H1 (cell line): ENCODE data around the gene PKMYT1. TPM values are rescaled to one million over a fixed set of nuclear protein-coding genes. Genes with fewer than 3 reads are reported as not detected.

Experiments
- CTCF ChIA-PET: fragments of 300-600 bp; sonication (Branson Sonifier 250); formaldehyde crosslinking; loops from one replicate; lab custom pipeline; 2021; ENCODE audit not compliant: partially characterized antibody; lab: Charles Lee
- POLR2A ChIA-PET: fragments of 300-600 bp; sonication (Branson Sonifier 250); formaldehyde crosslinking; loops from one replicate; lab custom pipeline; 2021; ENCODE audit warnings: inconsistent platforms; ENCODE audit not compliant: partially characterized antibody; lab: Charles Lee
- DNase-seq, 2 experiments: peaks; one replicate each; pipeline versions ENCODE4 v3.0.0 to v3.0.0-alpha.2; 2010 to 2022; ENCODE audit warnings: low spot score in 2 of 2, low read depth in 1 of 2, mixed read lengths in 1 of 2
- FAIRE-seq: peaks from 2 replicates; lab custom pipeline; 2011; peaks lifted over from hg19 to GRCh38; lab: Jason Lieb, UNC
- H2AFZ ChIP-seq: 2 replicates; pipeline ENCODE4 v1.8.1; 2012; ENCODE audit warnings: low read length, inconsistent platforms
- H2AK5ac ChIP-seq: 2 replicates; pipeline ENCODE4 v1.6.1; 2013; ENCODE audit warnings: low read depth, low read length
- H2BK120ac ChIP-seq: replicated peaks from 2 replicates; pipeline ENCODE3; 2013; ENCODE audit warnings: low read depth, low read length, inconsistent platforms
- H2BK12ac ChIP-seq: 2 replicates; pipeline ENCODE4 v1.6.1; 2013; ENCODE audit warnings: low read depth, low read length
- H2BK15ac ChIP-seq: 2 replicates; pipeline ENCODE4 v1.6.1; 2013; ENCODE audit warnings: low read length
- H2BK20ac ChIP-seq: 2 replicates; pipeline ENCODE4 v1.6.1; 2013; ENCODE audit warnings: low read length
- H2BK5ac ChIP-seq: 2 replicates; pipeline ENCODE4 v1.6.1; 2013; ENCODE audit warnings: low read depth, low read length
- H3K14ac ChIP-seq: 2 replicates; pipeline ENCODE4 v1.6.1; 2013; ENCODE audit warnings: inconsistent platforms; ENCODE audit not compliant: insufficient read length
- H3K18ac ChIP-seq: 2 replicates; pipeline ENCODE4 v1.6.1; 2013; ENCODE audit warnings: low read length; ENCODE audit errors: extremely low read depth
- H3K23ac ChIP-seq: 2 replicates; pipeline ENCODE4 v1.6.1; 2013; ENCODE audit warnings: inconsistent platforms; ENCODE audit not compliant: insufficient read length
- H3K23me2 ChIP-seq: 2 replicates; pipeline ENCODE4 v1.6.1; 2013; ENCODE audit warnings: low read depth, low read length
- H3K27ac ChIP-seq: 2 replicates; pipeline ENCODE4 v1.6.1; 2011; ENCODE audit warnings: low read depth, low read length, inconsistent platforms
- H3K27me3 ChIP-seq, 4 experiments: replicated peaks in 1 of 4; 1 replicate in 1 of 4; 2 replicates in 3 of 4; pipeline versions ENCODE4 v1.6.1 to v1.8.1; 2011 to 2013; ENCODE audit warnings: low read length in 3 of 4, mild to moderate bottlenecking in 3 of 4, inconsistent platforms in 2 of 4, mixed read lengths in 2 of 4, moderate library complexity in 1 of 4; ENCODE audit not compliant: control insufficient read depth in 3 of 4, insufficient read depth in 3 of 4; ENCODE audit errors: extremely low read depth in 1 of 4
- H3K36me3 ChIP-seq, 4 experiments: 2 replicates each; pipeline versions ENCODE4 v1.6.1 to v1.8.1; 2011 to 2013; ENCODE audit warnings: mild to moderate bottlenecking in 4 of 4, low read length in 3 of 4, moderate library complexity in 2 of 4, control low read depth in 1 of 4, inconsistent platforms in 1 of 4; ENCODE audit not compliant: insufficient read depth in 4 of 4, control insufficient read depth in 2 of 4
- H3K4ac ChIP-seq: replicated peaks from 2 replicates; pipeline ENCODE3; 2013; ENCODE audit warnings: low read length, low read depth, mixed read lengths, inconsistent platforms; ENCODE audit not compliant: insufficient read length
- H3K4me1 ChIP-seq, 4 experiments: replicated peaks in 1 of 4; 1 replicate in 1 of 4; 2 replicates in 3 of 4; pipeline versions ENCODE4 v1.6.1 to v1.8.1; 2011 to 2013; ENCODE audit warnings: low read length in 3 of 4, inconsistent platforms in 2 of 4, mixed read lengths in 1 of 4; ENCODE audit not compliant: insufficient read depth in 4 of 4, control insufficient read depth in 3 of 4
- H3K4me2 ChIP-seq, 2 experiments: 2 replicates each; pipeline versions ENCODE4 v1.6.1 to v1.8.1; 2011 to 2013; ENCODE audit warnings: low read depth in 2 of 2, low read length in 2 of 2, control low read depth in 1 of 2, inconsistent platforms in 1 of 2, mild to moderate bottlenecking in 1 of 2; ENCODE audit not compliant: insufficient read depth in 1 of 2
- H3K4me3 ChIP-seq, 4 experiments: fragments of 200-600, 300-600 bp in 1 of 4; sonication (generic), shearing (Covaris generic), sonication (Bioruptor Twin) in 1 of 4; 2 replicates each; pipeline versions ENCODE4 v1.5.1 to v1.8.1; 2011 to 2016; ENCODE audit warnings: low read length in 4 of 4, low read depth in 3 of 4, control low read depth in 2 of 4, inconsistent platforms in 2 of 4, mild to moderate bottlenecking in 2 of 4, mixed read lengths in 1 of 4, moderate library complexity in 1 of 4; ENCODE audit not compliant: insufficient read depth in 2 of 4; ENCODE audit errors: extremely low read depth in 1 of 4
- H3K56ac ChIP-seq: replicated peaks from 2 replicates; pipeline ENCODE3; 2013; ENCODE audit warnings: low read depth, mild to moderate bottlenecking, mixed read lengths, low read length, inconsistent platforms; ENCODE audit not compliant: insufficient read length
- H3K79me1 ChIP-seq: 2 replicates; pipeline ENCODE4 v1.6.1; 2013; ENCODE audit warnings: low read depth, low read length, control low read depth
- H3K79me2 ChIP-seq, 2 experiments: 2 replicates each; pipeline versions ENCODE4 v1.6.1 to v1.8.1; 2012 to 2013; ENCODE audit warnings: low read length in 2 of 2, mild to moderate bottlenecking in 2 of 2, inconsistent platforms in 1 of 2; ENCODE audit not compliant: insufficient read depth in 2 of 2, control insufficient read depth in 1 of 2
- H3K9ac ChIP-seq, 4 experiments: replicated peaks in 1 of 4; 1 replicate in 1 of 4; 2 replicates in 3 of 4; pipeline versions ENCODE4 v1.6.1 to v1.8.1; 2011 to 2013; ENCODE audit warnings: low read depth in 3 of 4, low read length in 3 of 4, control low read depth in 2 of 4, mild to moderate bottlenecking in 2 of 4, moderate library complexity in 2 of 4, inconsistent platforms in 1 of 4; ENCODE audit errors: extremely low read depth in 1 of 4
- H3K9me3 ChIP-seq, 2 experiments: 2 replicates each; pipeline versions ENCODE4 v1.6.1 to v1.8.1; 2012 to 2013; ENCODE audit warnings: mild to moderate bottlenecking in 2 of 2, moderate library complexity in 2 of 2, control low read depth in 1 of 2, inconsistent platforms in 1 of 2, low read depth in 1 of 2, low read length in 1 of 2, mixed read lengths in 1 of 2; ENCODE audit not compliant: insufficient read depth in 2 of 2
- H4K20me1 ChIP-seq, 2 experiments: replicated peaks in 1 of 2; 2 replicates each; pipeline versions ENCODE3 to v1.8.1; 2011 to 2013; ENCODE audit warnings: inconsistent platforms in 2 of 2, low read length in 2 of 2, mild to moderate bottlenecking in 1 of 2; ENCODE audit not compliant: insufficient read depth in 2 of 2, control insufficient read depth in 1 of 2
- H4K5ac ChIP-seq: 2 replicates; pipeline ENCODE4 v1.6.1; 2013; ENCODE audit warnings: low read length, low read depth, mixed read lengths, inconsistent platforms; ENCODE audit not compliant: insufficient read length
- H4K8ac ChIP-seq: 2 replicates; pipeline ENCODE4 v1.8.0; 2013; ENCODE audit warnings: mild to moderate bottlenecking, moderate library complexity, low read length, inconsistent platforms; ENCODE audit not compliant: insufficient read depth; ENCODE audit errors: extremely low read depth
- H4K91ac ChIP-seq: replicated peaks from 2 replicates; pipeline ENCODE3; 2013; ENCODE audit warnings: low read length, mixed read lengths, inconsistent platforms; ENCODE audit not compliant: insufficient read length
- CBX8 ChIP-seq: fragments of 300-800, 300-1000 bp; sonication (generic); IDR thresholded peaks from 2 replicates; pipeline ENCODE4 v1.7.1; 2016; ENCODE audit warnings: low read depth, low read length, borderline replicate concordance
- CEBPB ChIP-seq: IDR thresholded peaks from 2 replicates; pipeline ENCODE4 v1.6.1; 2012; ENCODE audit warnings: low read depth, low read length
- CREB1 ChIP-seq: IDR thresholded peaks from 2 replicates; pipeline ENCODE4 v1.6.1; 2012; ENCODE audit warnings: inconsistent platforms
- FOSL1 ChIP-seq: IDR thresholded peaks from 2 replicates; pipeline ENCODE4 v1.6.1; 2011; ENCODE audit warnings: mild to moderate bottlenecking, low read depth, low read length, moderate library complexity; ENCODE audit not compliant: insufficient read depth
- GABPA ChIP-seq: IDR thresholded peaks from 2 replicates; pipeline ENCODE4 v1.6.1; 2011; ENCODE audit warnings: mild to moderate bottlenecking, low read length, moderate library complexity, borderline replicate concordance; ENCODE audit not compliant: insufficient read depth
- HDAC6 ChIP-seq: IDR thresholded peaks from one replicate; pipeline ENCODE4 v1.7.1; 2012; ENCODE audit warnings: low read depth, mild to moderate bottlenecking, inconsistent platforms, low read length, moderate library complexity
- JUN ChIP-seq: IDR thresholded peaks from 2 replicates; pipeline ENCODE4 v1.6.1; 2011; ENCODE audit warnings: low read depth, mild to moderate bottlenecking, improper control_type of control experiment, low read length
- KDM5A ChIP-seq: fragments of 200-600 bp; IDR thresholded peaks from 2 replicates; pipeline ENCODE4 v1.7.1; 2012; ENCODE audit warnings: mild to moderate bottlenecking, low read length, inconsistent platforms, mixed read lengths
- MAX ChIP-seq: IDR thresholded peaks from 2 replicates; pipeline ENCODE4 v1.6.1; 2012; ENCODE audit warnings: inconsistent platforms
- RNF2 ChIP-seq: fragments of 200-900, 300-1000 bp; sonication (generic); IDR thresholded peaks from 2 replicates; pipeline ENCODE4 v1.7.1; 2016; ENCODE audit warnings: borderline replicate concordance, low read depth, mild to moderate bottlenecking, antibody characterized with exemption, low read length; ENCODE audit not compliant: poor library complexity, severe bottlenecking; ENCODE audit errors: missing control alignments
- RXRA ChIP-seq: IDR thresholded peaks from 2 replicates; pipeline ENCODE4 v1.6.1; 2011; ENCODE audit warnings: low read depth, mild to moderate bottlenecking, low read length, moderate library complexity; ENCODE audit not compliant: insufficient read depth
- SIRT6 ChIP-seq: IDR thresholded peaks from one replicate; pipeline ENCODE4 v1.7.1; 2012; ENCODE audit warnings: low read length, inconsistent platforms
- SP2 ChIP-seq: IDR thresholded peaks from 2 replicates; pipeline ENCODE4 v1.6.1; 2012; ENCODE audit warnings: mild to moderate bottlenecking, low read length, inconsistent platforms
- SRF ChIP-seq: IDR thresholded peaks from 2 replicates; pipeline ENCODE4 v1.6.1; 2011; ENCODE audit warnings: mild to moderate bottlenecking, low read depth, low read length, moderate library complexity
- TCF12 ChIP-seq: IDR thresholded peaks from 2 replicates; pipeline ENCODE4 v1.6.1; 2011; ENCODE audit warnings: low read depth, mild to moderate bottlenecking, low read length
- WGBS, 2 experiments: shearing (Covaris generic) in 1 of 2; methylation state at CpG; one replicate each; pipeline versions ENCODE4 v1.1.6 to v1.1.7; 2013 to 2015; ENCODE audit warnings: low lambda C conversion rate in 2 of 2, mixed read lengths in 2 of 2, inconsistent platforms in 1 of 2, low coverage in 1 of 2, missing lambda C conversion rate in 1 of 2; ENCODE audit not compliant: insufficient replicate concordance in 2 of 2, insufficient coverage in 1 of 2, insufficient read length in 1 of 2; ENCODE audit errors: extremely low coverage in 1 of 2, missing lambda C conversion rate in 1 of 2; 5-methylcytosine and 5-hydroxymethylcytosine counted together
- polyA plus RNA-seq, 7 experiments: library from polyadenylated mRNA; depleted of rRNA in 3 of 7; stranded (reverse) in 5 of 7; unstranded in 2 of 7; fragments of >200 nt in 5 of 7; fragments of 200-250 nt in 2 of 7; gene quantifications; 1 replicate in 5 of 7; 2 replicates in 1 of 7; 4 replicates in 1 of 7; pipeline versions ENCODE4 v1.2.1 to v1.2.3, GENCODE V29; 2011 to 2013; ENCODE audit warnings: missing spikeins in 2 of 7, mixed read lengths in 2 of 7
- total RNA-seq: library from RNA; stranded (reverse); fragmentation: NEBNext Ultra II Directional; extraction: Animal tissue kit (Norgen Biotek cat#: 25700); gene quantifications from 2 replicates; pipeline ENCODE4 v1.2.1, GENCODE V29; 2021

PKMYT1 gene
- total and polyA plus RNA-seq, 2 of the 8 experiments (the other 6 are each of a cell fraction or from before 2014, with no cell fraction given): 74.7 to 85.2 TPM

DNA sequence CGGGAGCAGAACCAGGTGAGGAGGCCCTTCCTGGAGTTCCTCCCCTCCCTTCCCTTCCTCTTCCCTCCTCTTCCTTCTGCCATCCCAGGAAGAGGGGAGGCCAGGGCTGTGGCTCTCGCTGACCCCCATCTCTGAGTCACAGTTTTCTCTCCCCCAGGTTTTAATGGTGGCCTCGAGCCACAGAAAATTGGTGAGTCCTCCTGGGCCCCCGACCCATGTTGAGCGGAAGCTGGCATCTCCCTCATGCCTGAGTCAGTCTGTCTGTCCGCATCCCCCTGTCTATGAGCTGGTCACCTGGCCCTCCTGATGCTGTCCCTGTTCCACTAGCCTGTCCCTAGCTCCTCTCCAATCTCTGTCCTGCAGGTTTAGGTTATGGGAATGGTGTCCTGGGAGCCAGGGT is 19.7 kb upstream of the PKMYT1 start:
- Histone ChIP-seq H4K5ac (no peak overlapping the region), H3K23ac (no peak overlapping the region), H3K23me2 (peaks cover 2% of the 10 kb centered on the region), H2BK12ac (no peak overlapping the region), H4K91ac (no peak overlapping the region), H2AK5ac (no peak overlapping the region), H3K14ac (no peak overlapping the region), H3K27ac (no peak overlapping the region), H2BK15ac (no peak overlapping the region), H2AFZ (no peak overlapping the region), H3K56ac (no peak overlapping the region), H3K27me3 (no peaks in the 10 kb centered on the region), H2BK20ac (no peak overlapping the region), H3K79me2 (no peaks in the 10 kb centered on the region), H3K79me1 (no peaks in the 10 kb centered on the region), H3K18ac (no peak overlapping the region), H2BK120ac (no peak overlapping the region), H3K4me3 (no peak overlapping the region), H3K9me3 (no peaks in the 10 kb centered on the region), H4K8ac (no peak overlapping the region), H3K4me1 (peaks cover 0 to 26% (median 10%) of the 10 kb centered on the region in 4 experiments; a peak in 6 of 7 replicates), H4K20me1 (peaks cover 0 to 2% of the 10 kb centered on the region in 2 experiments), H3K4ac (no peak overlapping the region), H3K36me3 (no peaks in the 10 kb centered on the region), H2BK5ac (no peak overlapping the region), H3K4me2 (no peak overlapping the region), H3K9ac (no peak overlapping the region; a peak in 1 of 7 replicates)
- ChIA-PET CTCF (interaction anchor here (0.9 to 17.3 kb wide), 6 partner anchors 10 to 36 kb away, joined by 3 to 639 read pairs (median 8); partner anchors contain the start of genes BICDL2, CLDN6, HCFC1R1 and KREMEN2), POLR2A (interaction anchor here (1.0 to 35.7 kb wide), 7 partner anchors 10 to 98 kb away, joined by 3 to 1808 read pairs (median 11); partner anchors contain the start of genes BICDL2, CLDN6, CLDN9 and HCFC1R1)
- no peak for DNase-seq
- 91% methylated on average over 5 of the region's 6 CpGs; no CpG with 5 or more reads in 1 of the 2 experiments for WGBS, 2 experiments
- FAIRE-seq: no peak
- TF ChIP-seq SRF (no peak), CREB1 (no peak), HDAC6 (no peak), FOSL1 (no peak), KDM5A (no peak), GABPA (no peak), RXRA (no peak), MAX (no peak), SP2 (no peak), CBX8 (no peak), TCF12 (no peak), CEBPB (no peak), SIRT6 (no peak), RNF2 (no peak), JUN (no peak)
